SU-DHL-6 (cell line): Measurements from ENCODE around the gene AKT1S1.

ENCODE experiments used
- CTCF ChIP-seq: fragments of 200-600 bp; sonication (generic); IDR thresholded peaks from one replicate; pipeline ENCODE4 v1.5.1; 2017; ENCODE audit warnings: antibody characterized with exemption, mild to moderate bottlenecking, low read length, moderate library complexity; ENCODE audit not compliant: insufficient read depth, poor library complexity, severe bottlenecking
- EZH2phosphoT487 ChIP-seq: fragments of 200-600 bp; sonication (generic), shearing (Covaris generic); conservative IDR thresholded peaks from 2 replicates; pipeline ENCODE4 v1.6.1; 2018; ENCODE audit warnings: mild to moderate bottlenecking, antibody characterized with exemption, low read length, moderate library complexity, mixed read lengths

DNA sequence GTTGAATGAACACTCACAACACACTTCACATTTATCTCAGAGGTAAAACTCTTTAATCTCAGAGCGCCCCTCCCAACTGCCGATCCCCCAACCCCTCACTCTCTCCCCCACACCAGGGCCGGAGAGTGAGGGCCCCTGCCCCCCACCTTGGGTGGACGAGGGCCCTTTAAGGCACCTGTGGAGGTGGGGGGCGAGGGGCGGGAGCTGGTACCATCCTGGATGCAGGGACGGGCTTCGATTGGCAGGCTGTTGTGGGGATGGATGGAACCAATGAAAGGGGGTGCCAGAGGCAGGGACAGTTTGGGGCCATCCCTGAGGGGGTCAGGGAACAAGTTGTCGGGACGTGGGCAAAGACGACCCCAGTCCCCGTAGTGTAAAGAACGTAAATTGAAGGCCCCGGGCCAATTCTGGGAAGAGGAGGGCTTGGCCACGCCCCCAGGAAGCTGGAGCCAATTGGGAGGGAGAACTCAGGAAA is 8.1 kb downstream of the AKT1S1 start:
- TF ChIP-seq CTCF, result no peak
- no peak for TF ChIP-seq EZH2phosphoT487
